GM18861 (cell line): ENCODE results near the gene ADAMTS12.
"Not testable (repeated sequence)": the region's sequence is repeated elsewhere in the genome, so short reads cannot be mapped to it uniquely, and the experiment has no call there.

Experiments used
- ATAC-seq: cut with Tn5 transposase; IDR thresholded peaks from one replicate; pipeline ENCODE4 v1.9.1; 2021; ENCODE audit not compliant: unreplicated experiment

Gene ADAMTS12

DNA sequence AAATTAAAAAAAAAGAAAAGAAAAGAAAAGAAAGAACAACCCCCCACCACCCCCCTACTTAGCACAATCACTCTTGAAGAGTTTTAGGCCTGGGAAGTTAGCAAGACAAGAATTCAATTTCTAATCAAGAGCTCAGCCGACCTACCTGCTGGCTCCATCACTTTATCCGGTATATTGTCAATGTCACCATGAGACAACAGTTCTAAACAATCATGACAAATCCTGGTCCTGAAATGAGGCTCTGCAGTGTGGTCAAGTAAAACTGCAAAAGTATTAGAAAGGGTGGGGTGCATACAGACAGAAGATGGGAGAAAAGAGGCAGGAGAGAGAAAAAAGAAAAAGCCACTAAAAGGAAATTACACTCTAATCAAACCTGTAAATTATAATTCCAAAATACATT is 287.3 kb downstream of the ADAMTS12 start:
- ATAC-seq, result no peak

DNA sequence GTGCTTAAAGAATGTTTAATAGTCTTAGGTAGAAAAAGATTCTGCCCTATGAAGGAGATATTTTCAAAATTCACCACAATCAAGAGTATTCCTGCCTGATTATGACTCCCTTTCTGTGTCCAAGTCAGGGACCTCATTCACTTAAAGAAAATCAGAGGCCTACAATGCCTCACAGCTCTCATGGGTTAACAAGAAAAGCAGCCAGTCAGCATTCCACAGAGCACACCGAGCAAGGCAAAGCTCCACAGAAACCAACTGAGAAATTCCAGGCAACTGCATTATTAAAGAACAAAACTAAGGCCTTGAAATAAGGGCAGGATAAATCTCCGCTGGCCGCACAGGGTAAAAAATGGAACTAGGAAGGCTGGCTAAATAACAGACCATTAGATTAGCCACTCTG is 289.9 kb downstream of the ADAMTS12 start:
- no peak for ATAC-seq

DNA sequence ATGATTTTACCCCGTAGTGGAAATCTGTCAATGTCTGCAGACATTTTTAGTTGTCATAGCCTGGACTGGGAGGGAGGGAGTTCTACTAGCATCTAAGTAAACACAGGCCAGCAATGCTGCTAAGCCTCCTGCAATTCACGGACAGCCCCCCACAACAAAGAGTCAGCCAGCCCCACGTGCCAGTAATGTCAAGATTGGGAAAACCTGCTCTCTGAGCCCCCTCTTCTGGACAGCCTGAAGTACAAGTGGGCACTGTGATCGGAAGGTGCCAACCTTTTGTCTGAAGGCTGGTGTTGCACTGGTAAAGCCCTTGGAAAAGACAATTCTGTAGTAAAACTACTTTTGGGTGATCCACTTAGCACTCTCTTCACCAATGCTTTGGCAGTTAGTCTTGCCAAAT is 296.5 kb downstream of the ADAMTS12 start:
- no peak for ATAC-seq

- no peak for ATAC-seq
These were observed 297.8 kb downstream of the ADAMTS12 start for GRCh38 chr5:33594006-33594405.

- ATAC-seq, result no peak
These were observed 299.5 kb downstream of the ADAMTS12 start for GRCh38 chr5:33592245-33592644.

DNA sequence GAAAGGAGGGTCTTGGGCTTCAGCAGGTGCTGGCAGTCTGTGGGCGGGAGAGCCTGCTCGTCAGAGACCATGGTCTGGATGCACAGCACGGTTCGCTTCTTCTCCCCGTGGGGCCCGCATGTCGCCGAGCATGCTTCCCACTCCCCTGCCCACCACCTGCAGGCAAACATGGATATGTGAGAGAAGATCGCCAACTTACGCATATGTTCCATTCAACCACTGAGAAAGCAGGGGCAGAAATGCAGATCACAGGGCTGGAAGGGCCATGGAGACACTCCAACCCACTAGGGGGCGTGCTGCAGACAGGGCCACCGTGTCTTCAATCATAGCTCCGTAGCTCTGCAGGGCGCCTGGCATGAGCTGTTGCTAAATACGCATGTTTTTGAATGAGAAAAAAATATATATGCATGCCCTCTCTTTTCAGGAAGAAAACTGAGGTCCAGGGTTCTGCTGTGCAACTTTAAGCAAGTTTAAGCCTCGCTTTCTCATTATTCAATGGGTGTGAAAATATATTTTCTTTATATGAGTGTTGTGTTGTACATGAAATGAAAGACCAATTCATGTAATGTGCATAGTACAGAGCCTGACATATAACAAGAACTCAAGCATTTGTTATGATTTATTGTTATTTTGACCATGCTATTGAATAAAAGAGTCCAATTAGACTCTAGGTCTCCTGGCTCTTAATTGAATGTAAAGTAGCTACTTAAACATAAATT is 303.0 kb downstream of the ADAMTS12 start:
- ATAC-seq, result no peak

GRCh38 chr5:33583332-33583731 is 308.5 kb downstream of the ADAMTS12 start:
- ATAC-seq, result no peak

- ATAC-seq, result no peak
These were observed 309.4 kb downstream of the ADAMTS12 start for GRCh38 chr5:33582417-33582816.

GRCh38 chr5:33579789-33580188 is 312.0 kb downstream of the ADAMTS12 start:
- ATAC-seq, result no peak

GRCh38 chr5:33579152-33579551 is 312.6 kb downstream of the ADAMTS12 start:
- ATAC-seq, result no peak

DNA sequence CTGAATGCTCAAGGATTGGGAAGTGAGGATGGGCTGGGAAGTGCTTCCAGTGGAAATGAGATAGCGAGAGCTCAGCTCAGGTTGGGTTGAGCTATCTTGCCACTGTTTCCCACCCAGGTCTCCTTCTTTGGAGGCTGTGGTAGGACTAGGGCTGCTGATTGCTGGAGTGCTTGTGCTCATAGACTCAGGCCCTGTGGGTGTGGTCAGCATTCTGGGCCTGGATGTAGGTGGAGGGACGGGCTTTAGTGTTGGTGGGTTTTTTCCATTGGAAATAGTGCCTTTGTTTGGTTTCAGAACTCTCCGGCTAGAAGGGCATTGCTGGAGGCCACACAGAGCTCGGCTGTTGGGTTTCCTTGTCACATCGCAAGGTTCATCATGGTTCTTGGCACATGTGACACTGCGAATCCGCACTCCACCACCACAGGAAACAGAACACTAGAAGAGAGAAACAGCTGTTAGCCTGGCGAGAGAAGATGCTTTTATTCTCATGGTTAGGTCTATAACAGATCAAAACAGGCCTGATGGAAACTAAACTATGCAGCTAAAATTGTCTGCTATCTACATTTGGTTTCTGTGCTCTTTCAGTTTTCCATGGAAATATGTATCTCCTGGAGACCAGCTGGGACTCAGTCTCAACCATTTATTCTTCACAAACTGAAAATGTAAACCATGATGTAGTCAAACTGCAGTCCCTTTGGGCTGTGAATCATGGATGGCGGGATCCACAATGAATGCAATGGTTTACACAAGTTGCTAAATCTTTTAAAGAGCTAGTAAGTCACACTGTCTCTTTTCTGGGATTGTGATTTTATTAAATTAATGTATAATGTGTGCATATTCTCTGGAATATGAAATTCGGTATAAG is 314.8 kb downstream of the ADAMTS12 start:
- no peak for ATAC-seq

DNA sequence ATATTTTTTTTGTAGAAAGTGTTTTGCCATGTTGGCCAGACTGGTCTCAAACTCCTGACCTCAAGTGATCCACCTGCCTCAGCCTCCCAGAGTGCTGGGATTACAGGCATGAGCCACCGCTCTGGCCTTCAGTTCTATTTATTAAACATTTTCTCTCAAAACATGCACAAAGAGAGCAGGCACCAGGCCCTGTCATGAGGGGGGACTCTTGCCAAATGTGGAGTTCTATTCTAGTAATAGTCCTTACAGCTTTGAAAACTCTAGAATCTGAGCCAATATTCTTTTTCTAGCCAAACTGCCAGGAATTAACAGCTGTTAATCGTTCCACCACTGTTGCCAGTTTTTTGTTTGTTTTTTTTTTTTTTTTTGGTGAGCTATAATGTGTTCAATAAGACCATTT is 326.5 kb downstream of the ADAMTS12 start:
- ATAC-seq, result no peak

- no peak for ATAC-seq
These were observed 327.5 kb downstream of the ADAMTS12 start for GRCh38 chr5:33563983-33564908.

DNA sequence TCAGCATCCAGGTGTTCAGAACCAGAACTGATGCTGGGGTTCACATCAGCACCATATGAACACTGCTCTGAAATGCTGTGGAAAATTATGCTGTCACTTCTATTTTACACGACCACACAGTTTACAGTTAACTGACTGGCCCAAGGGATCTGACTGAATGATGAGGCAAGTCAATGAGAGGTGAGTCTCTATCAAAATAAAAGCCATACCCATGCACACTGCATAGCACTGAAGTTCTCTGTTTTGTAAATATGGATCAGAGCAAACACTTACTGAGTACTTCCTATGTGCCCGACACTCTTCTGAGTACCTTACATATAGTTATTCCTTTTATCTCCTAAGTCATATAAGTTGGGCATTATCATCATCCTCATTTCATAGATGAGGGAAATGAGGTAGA is 328.3 kb downstream of the ADAMTS12 start:
- no peak for ATAC-seq

DNA sequence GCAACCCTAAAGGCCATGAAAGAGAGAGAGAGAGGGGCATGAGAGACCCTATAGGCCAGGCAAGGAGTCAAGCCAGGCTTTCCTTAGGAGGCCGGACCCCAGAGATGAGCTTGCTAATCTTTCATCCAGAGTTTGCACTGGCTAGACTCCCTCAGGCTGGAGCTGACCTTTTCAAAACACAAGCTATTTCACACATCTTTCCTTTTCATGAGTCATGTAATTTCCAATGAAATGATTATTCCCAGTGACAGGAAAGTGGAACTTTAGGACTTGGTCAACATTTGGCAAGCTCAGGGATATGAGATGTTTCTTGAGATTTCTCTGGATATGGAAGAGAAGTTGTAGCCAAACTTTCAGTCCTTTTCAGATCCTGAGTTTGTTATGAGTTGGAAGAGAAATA is 333.3 kb downstream of the ADAMTS12 start:
- no peak for ATAC-seq

DNA sequence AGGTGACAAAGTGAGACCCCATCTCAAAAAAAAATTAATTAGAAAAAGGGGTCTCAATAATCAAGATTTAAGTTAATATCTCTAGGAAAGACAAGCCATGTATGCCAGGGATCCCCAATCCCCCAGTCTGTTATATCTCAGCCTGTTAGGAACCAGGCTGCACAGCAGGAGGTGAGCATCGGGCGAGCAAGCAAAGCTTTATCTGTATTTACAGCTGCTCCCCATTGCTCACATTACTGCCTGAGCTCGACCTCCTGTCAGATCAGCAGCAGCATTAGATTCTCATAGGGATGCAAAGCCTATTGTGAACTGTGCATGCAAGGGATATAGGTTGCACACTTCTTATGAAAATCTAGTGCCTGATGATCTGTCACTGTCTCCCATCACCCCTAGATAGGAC is 334.2 kb downstream of the ADAMTS12 start:
- no peak for ATAC-seq

- ATAC-seq, result no peak
These were observed 335.2 kb downstream of the ADAMTS12 start for GRCh38 chr5:33556330-33557328.

GRCh38 chr5:33549982-33550567 is 341.7 kb downstream of the ADAMTS12 start:
- ATAC-seq, result no peak

DNA sequence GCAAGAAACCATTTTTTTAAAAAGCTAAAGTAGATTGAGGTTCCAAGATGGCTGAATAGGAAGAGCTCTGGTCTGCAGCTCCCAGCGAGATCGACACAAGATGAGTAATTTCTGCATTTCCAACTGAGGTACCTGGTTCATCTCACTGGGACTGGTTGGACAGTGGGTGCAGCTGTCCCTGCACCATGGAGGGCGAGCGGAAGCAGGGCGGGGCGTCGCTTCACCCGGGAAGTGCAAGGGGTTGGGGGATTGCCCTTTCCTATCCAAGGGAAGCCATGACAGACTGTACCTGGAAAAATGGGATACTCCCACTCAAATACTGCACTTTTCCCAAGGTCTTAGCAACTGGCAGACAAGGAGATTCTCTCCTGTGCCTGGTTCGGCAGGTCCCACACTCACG is 352.0 kb downstream of the ADAMTS12 start:
- not testable (repeated sequence) for ATAC-seq

- no peak for ATAC-seq
These were observed 352.6 kb downstream of the ADAMTS12 start for GRCh38 chr5:33539212-33539611.
